GM12878 (cell line): ENCODE data around the gene POP7. TPM values are rescaled to one million over a fixed set of nuclear protein-coding genes. Genes with fewer than 3 reads are reported as not detected.

Experiments
- ATF7 ChIP-seq: fragments of 450-650 bp; IDR thresholded peaks from 2 replicates; pipeline ENCODE4 v1.6.1; 2016; ENCODE audit warnings: low read depth, mild to moderate bottlenecking
- BCL3 ChIP-seq: IDR thresholded peaks from 2 replicates; pipeline ENCODE4 v1.6.1; 2011; ENCODE audit warnings: borderline replicate concordance, low read depth, mild to moderate bottlenecking, moderate library complexity, low read length; ENCODE audit not compliant: insufficient read depth, poor library complexity, severe bottlenecking
- ESRRA ChIP-seq: IDR thresholded peaks from 2 replicates; pipeline ENCODE4 v1.6.1; 2012; ENCODE audit warnings: mild to moderate bottlenecking, low read length, improper control_type of control experiment
- IRF3 ChIP-seq: fragments of 450-650 bp; IDR thresholded peaks from 2 replicates; pipeline ENCODE4 v1.6.1; 2014; ENCODE audit warnings: mild to moderate bottlenecking
- MLLT1 ChIP-seq: fragments of 450-650 bp; IDR thresholded peaks from 2 replicates; pipeline ENCODE4 v1.6.1; 2016; ENCODE audit warnings: mild to moderate bottlenecking
- MYB ChIP-seq: fragments of 150-350 bp; IDR thresholded peaks from 2 replicates; pipeline ENCODE4 v1.6.1; 2014; ENCODE audit warnings: mild to moderate bottlenecking, low read depth, low read length, borderline replicate concordance
- NBN ChIP-seq: fragments of 450-650 bp; IDR thresholded peaks from 2 replicates; pipeline ENCODE4 v1.6.1; 2016
- NKRF ChIP-seq: fragments of 450-650 bp; conservative IDR thresholded peaks from 2 replicates; pipeline ENCODE4 v1.6.1; 2017; ENCODE audit warnings: mild to moderate bottlenecking, moderate library complexity
- NR2C1 ChIP-seq: fragments of 450-650 bp; IDR thresholded peaks from 2 replicates; pipeline ENCODE4 v1.6.1; 2017; ENCODE audit warnings: antibody characterized with exemption, mild to moderate bottlenecking, moderate library complexity
- POU2F2 ChIP-seq: IDR thresholded peaks from 3 replicates; pipeline ENCODE4 v1.6.1; 2011; ENCODE audit warnings: low read depth, mild to moderate bottlenecking, low read length, borderline replicate concordance
- PRDM15 ChIP-seq: fragments of 450-650 bp; formaldehyde crosslinking; IDR thresholded peaks from 2 replicates; pipeline ENCODE4 v1.4.0; 2020; ENCODE audit warnings: mild to moderate bottlenecking, moderate library complexity
- STAT1 ChIP-seq: fragments of 450-650 bp; conservative IDR thresholded peaks from 2 replicates; pipeline ENCODE4 v1.6.1; 2014; ENCODE audit warnings: antibody characterized with exemption, mild to moderate bottlenecking
- WRNIP1 ChIP-seq: IDR thresholded peaks from 2 replicates; pipeline ENCODE4 v1.6.1; 2011; ENCODE audit warnings: low read depth, low read length, improper control_type of control experiment, borderline replicate concordance
- YBX1 ChIP-seq: fragments of 450-650 bp; IDR thresholded peaks from 2 replicates; pipeline ENCODE4 v1.6.1; 2016; ENCODE audit warnings: antibody characterized with exemption
- ZNF622 ChIP-seq: fragments of 450-650 bp; IDR thresholded peaks from 2 replicates; pipeline ENCODE4 v1.6.1; 2017; ENCODE audit warnings: mild to moderate bottlenecking, inconsistent platforms
- polyA plus RNA-seq, 11 experiments: library from polyadenylated mRNA; depleted of rRNA in 4 of 11; unstranded in 6 of 11; stranded (reverse) in 5 of 11; fragments of >200 nt; fragmentation: Nextera tagmentation in 4 of 11; fragmentation: Illumina TruSeq in 1 of 11; extraction: Ambion mirVana in 4 of 11; extraction: Trizol in 1 of 11; gene quantifications; 1 replicate in 1 of 11; 2 replicates in 10 of 11; pipeline versions ENCODE4 v1.2.1 to v1.2.3, GENCODE V29; 2011 to 2016; ENCODE audit warnings: inconsistent platforms in 2 of 11, missing spikeins in 2 of 11, low read depth in 1 of 11
- total RNA-seq, 4 experiments: library from RNA; depleted of rRNA in 3 of 4; stranded (reverse); fragments of >200 nt in 3 of 4; fragmentation: Illumina TruSeq in 1 of 4; extraction: Trizol in 1 of 4; gene quantifications; 2 replicates each; pipeline versions ENCODE4 v1.2.1 to v1.2.3, GENCODE V29; 2013 to 2021

Gene POP7
- total and polyA plus RNA-seq, 10 of the 15 experiments (the other 5 are each of a cell fraction or from before 2014, with no cell fraction given) = 12.1 to 148 (median 51.7) TPM

GRCh38 chr7:100673302-100673941 is 32.5 kb upstream of the POP7 start, which contains the start of gene GNB2 (continued):
- TF ChIP-seq PRDM15 (peak; percentile 94), WRNIP1 (0 out of 2 replicates have a peak, but pooled peaks have one; percentile 86), POU2F2 (0 out of 3 replicates have a peak, but pooled peaks have one; percentile 28), MYB (no peak), ESRRA (no peak), NBN (peak; percentile 99), NR2C1 (peak; percentile 53; the same call in 1 of the 2 replicates), IRF3 (peak; percentile 62; the same call in 1 of the 2 replicates), ZNF622 (no peak), NKRF (peak; percentile 93), YBX1 (no peak), ATF7 (peak; percentile 100), MLLT1 (peak; percentile 86), STAT1 (peak; percentile 77), BCL3 (peak; percentile 44)
